Fibroblast of lung (primary cell): ENCODE data around the gene TNS1. TPM values are rescaled to one million over a fixed set of nuclear protein-coding genes. Genes with fewer than 3 reads are reported as not detected.

Experiments
- DNase-seq, 2 donors: peaks; one replicate each; pipeline versions ENCODE4 v3.0.0 to v3.0.0-alpha.2; 2010; ENCODE audit warnings: low read depth in 2 of 2
- H2AFZ ChIP-seq: 2 replicates; pipeline ENCODE4 v1.5.1; 2012; ENCODE audit warnings: low read length, control low read depth, inconsistent platforms
- H3K27ac ChIP-seq: 2 replicates; pipeline ENCODE4 v1.5.1; 2011; ENCODE audit warnings: low read length, control low read depth; ENCODE audit not compliant: insufficient read depth
- H3K27me3 ChIP-seq: 2 replicates; pipeline ENCODE4 v1.5.1; 2011; ENCODE audit warnings: mild to moderate bottlenecking, low read length; ENCODE audit not compliant: control insufficient read depth, insufficient read depth
- H3K36me3 ChIP-seq: 2 replicates; pipeline ENCODE4 v1.5.1; 2011; ENCODE audit warnings: low read length; ENCODE audit not compliant: control insufficient read depth, insufficient read depth
- H3K4me1 ChIP-seq: 2 replicates; pipeline ENCODE4 v1.5.1; 2011; ENCODE audit warnings: low read length; ENCODE audit not compliant: control insufficient read depth, insufficient read depth; ENCODE audit errors: extremely low read depth
- H3K4me2 ChIP-seq: 2 replicates; pipeline ENCODE4 v1.5.1; 2011; ENCODE audit warnings: low read length, control low read depth; ENCODE audit not compliant: insufficient read depth; ENCODE audit errors: extremely low read depth
- H3K4me3 ChIP-seq, 4 experiments: fragments of 200-600 bp in 1 of 4; sonication (generic) in 1 of 4; replicated peaks in 1 of 4; 2 replicates each; pipeline ENCODE4 v1.5.1; 2011 to 2016; ENCODE audit warnings: low read length in 4 of 4, low read depth in 3 of 4, mild to moderate bottlenecking in 3 of 4, control low read depth in 2 of 4, inconsistent platforms in 1 of 4, mixed read lengths in 1 of 4; ENCODE audit not compliant: insufficient read depth in 1 of 4; ENCODE audit errors: control extremely low read depth in 1 of 4
- H3K79me2 ChIP-seq: 2 replicates; pipeline ENCODE4 v1.5.1; 2012; ENCODE audit warnings: mild to moderate bottlenecking, low read length, inconsistent platforms; ENCODE audit not compliant: control insufficient read depth, insufficient read depth
- H3K9ac ChIP-seq: 2 replicates; pipeline ENCODE4 v1.5.1; 2011; ENCODE audit warnings: mild to moderate bottlenecking, low read length, control low read depth; ENCODE audit not compliant: insufficient read depth
- H3K9me3 ChIP-seq: 2 replicates; pipeline ENCODE4 v1.5.1; 2012; ENCODE audit warnings: low read depth, low read length; ENCODE audit not compliant: control insufficient read depth, insufficient read depth
- H4K20me1 ChIP-seq: 2 replicates; pipeline ENCODE4 v1.5.1; 2011; ENCODE audit warnings: low read length; ENCODE audit not compliant: control insufficient read depth, insufficient read depth; ENCODE audit errors: extremely low read depth
- CTCF ChIP-seq, 2 donors: IDR thresholded peaks in 1 of 2; conservative IDR thresholded peaks in 1 of 2; 1 replicate in 1 of 2; 2 replicates in 1 of 2; pipeline ENCODE4 v1.5.1; 2011 to 2012; ENCODE audit warnings: low read length in 2 of 2, control low read depth in 1 of 2, inconsistent platforms in 1 of 2, low read depth in 1 of 2, mild to moderate bottlenecking in 1 of 2
- EZH2 ChIP-seq: IDR thresholded peaks from 2 replicates; pipeline ENCODE4 v1.5.1; 2012; ENCODE audit warnings: low read length, control low read depth, mild to moderate bottlenecking; ENCODE audit errors: missing control alignments
- polyA plus RNA-seq, 2 donors: library from polyadenylated mRNA; depleted of rRNA in 1 of 2; stranded (reverse) in 1 of 2; unstranded in 1 of 2; fragments of >200 nt; gene quantifications; 2 replicates each; pipeline ENCODE4 v1.2.1, GENCODE V29; 2011 to 2012; ENCODE audit warnings: missing spikeins in 1 of 2
- total RNA-seq: library from RNA; depleted of rRNA; stranded (reverse); fragments of >200 nt; gene quantifications from 2 replicates; pipeline ENCODE4 v1.2.1, GENCODE V29; 2014

Gene TNS1
- total and polyA plus RNA-seq, 2 donors (not counting 1 experiment from before 2014, with no cell fraction given): 44.4 to 47.1 TPM

- H4K20me1 ChIP-seq: no peaks in the 10 kb centered on the region
- DNase-seq: no peak
- H3K27ac ChIP-seq: no peak overlapping the region
- no peak for TF ChIP-seq CTCF (conservative IDR thresholded peaks at IDR 0.05 in 1 of 2, IDR thresholded peaks at IDR 0.05 in 1 of 2; ENCODE audit: low read depth in 1 of 2, low read length in 2 of 2)
- TF ChIP-seq EZH2: no peak
- no peak overlapping the region for H2AFZ ChIP-seq
- no peak overlapping the region for H3K4me3 ChIP-seq
- no peak overlapping the region for H3K9ac ChIP-seq
- H3K36me3 ChIP-seq: no peaks in the 10 kb centered on the region
- no peak overlapping the region for H3K4me2 ChIP-seq
- H3K27me3 ChIP-seq: no peaks in the 10 kb centered on the region
- H3K79me2 ChIP-seq: no peaks in the 10 kb centered on the region
- H3K9me3 ChIP-seq: no peaks in the 10 kb centered on the region
- H3K4me1 ChIP-seq: peaks cover under 1% of the 10 kb centered on the region
These were observed 43.9 kb downstream of the TNS1 start for GRCh38 chr2:217958884-217959225.

GRCh38 chr2:217958206-217958883, 44.5 kb downstream of the TNS1 start:
- no peak for DNase-seq
- no peak overlapping the region for H3K9ac ChIP-seq
- H3K27ac ChIP-seq: no peak overlapping the region
- H3K27me3 ChIP-seq: no peaks in the 10 kb centered on the region
- no peak overlapping the region for H2AFZ ChIP-seq
- no peaks in the 10 kb centered on the region for H3K79me2 ChIP-seq
- no peaks in the 10 kb centered on the region for H3K36me3 ChIP-seq
- H3K9me3 ChIP-seq: no peaks in the 10 kb centered on the region
- H4K20me1 ChIP-seq: no peaks in the 10 kb centered on the region
- no peak for TF ChIP-seq CTCF (conservative IDR thresholded peaks at IDR 0.05 in 1 of 2, IDR thresholded peaks at IDR 0.05 in 1 of 2; ENCODE audit: low read depth in 1 of 2, low read length in 2 of 2)
- no peak overlapping the region for H3K4me2 ChIP-seq
- no peaks in the 10 kb centered on the region for H3K4me1 ChIP-seq
- no peak overlapping the region for H3K4me3 ChIP-seq

GRCh38 chr2:217956586-217957457, 46.0 kb downstream of the TNS1 start:
- no peak overlapping the region for H3K4me2 ChIP-seq
- H2AFZ ChIP-seq: no peak overlapping the region
- TF ChIP-seq CTCF (conservative IDR thresholded peaks at IDR 0.05 in 1 of 2, IDR thresholded peaks at IDR 0.05 in 1 of 2; ENCODE audit: low read depth in 1 of 2, low read length in 2 of 2) (no peak), EZH2 (no peak)
- no peaks in the 10 kb centered on the region for H3K36me3 ChIP-seq
- H3K4me3 ChIP-seq: no peak overlapping the region
- H3K4me1 ChIP-seq: no peaks in the 10 kb centered on the region
- no peaks in the 10 kb centered on the region for H3K27me3 ChIP-seq
- H3K79me2 ChIP-seq: no peaks in the 10 kb centered on the region
- no peaks in the 10 kb centered on the region for H4K20me1 ChIP-seq
- DNase-seq: no peak
- H3K9ac ChIP-seq: no peak overlapping the region
- no peaks in the 10 kb centered on the region for H3K9me3 ChIP-seq
- no peak overlapping the region for H3K27ac ChIP-seq
